HG03139 (cell line): Measurements from ENCODE around the gene OOSP4B.
"Not testable (repeated sequence)": the region's sequence is repeated elsewhere in the genome, so short reads cannot be mapped to it uniquely, and the experiment has no call there.

Source experiments
- ATAC-seq: cut with Tn5 transposase; IDR thresholded peaks from one replicate; pipeline ENCODE4 v1.9.1; 2021; ENCODE audit not compliant: unreplicated experiment

The OOSP4B gene

GRCh38 chr11:60016881-60017280, at the start of gene OOSP4B:
OOSP4B (plus strand) TSS chr11:60017181.
- no peak for ATAC-seq

GRCh38 chr11:59967677-59968394, 49.1 kb upstream of the OOSP4B start:
- no peak for ATAC-seq

- no peak for ATAC-seq
These were observed 48.6 kb upstream of the OOSP4B start for GRCh38 chr11:59968395-59968783.

- no peak for ATAC-seq
These were observed 43.9 kb upstream of the OOSP4B start for GRCh38 chr11:59973097-59973496.

GRCh38 chr11:59981106-59981770, 35.7 kb upstream of the OOSP4B start:
- ATAC-seq = no peak

- not testable (repeated sequence) for ATAC-seq
These were observed 34.9 kb upstream of the OOSP4B start for GRCh38 chr11:59982037-59982436.

GRCh38 chr11:59983212-59983611, 33.8 kb upstream of the OOSP4B start:
- ATAC-seq = no peak

GRCh38 chr11:59984368-59984767, 32.6 kb upstream of the OOSP4B start:
- no peak for ATAC-seq

GRCh38 chr11:59990421-59990820, 26.6 kb upstream of the OOSP4B start:
- ATAC-seq = no peak

- ATAC-seq = no peak
These were observed 24.6 kb upstream of the OOSP4B start for GRCh38 chr11:59992425-59992824.

GRCh38 chr11:59997800-59998199, 19.2 kb upstream of the OOSP4B start:
- ATAC-seq = no peak

- no peak for ATAC-seq
These were observed 17.3 kb upstream of the OOSP4B start for GRCh38 chr11:59999691-60000090.

- ATAC-seq = no peak
These were observed 13.3 kb upstream of the OOSP4B start for GRCh38 chr11:60003729-60004128.

GRCh38 chr11:60005360-60005759, 11.6 kb upstream of the OOSP4B start:
- ATAC-seq = no peak

GRCh38 chr11:60018058-60018457, 1.1 kb downstream of the OOSP4B start:
- no peak for ATAC-seq

- not testable (repeated sequence) for ATAC-seq
These were observed 3.4 kb downstream of the OOSP4B start for GRCh38 chr11:60020376-60020775.

- no peak for ATAC-seq
These were observed 12.1 kb downstream of the OOSP4B start for GRCh38 chr11:60029015-60029632.

- ATAC-seq = no peak
These were observed 23.1 kb downstream of the OOSP4B start, which contains the start of gene OOSP2 for GRCh38 chr11:60040109-60040508. OOSP2 (plus strand) TSS chr11:60040409; CDS start chr11:60040460, 51 bp downstream.

GRCh38 chr11:60050422-60050821, 33.4 kb downstream of the OOSP4B start:
- not testable (repeated sequence) for ATAC-seq

GRCh38 chr11:60050839-60051238, 33.9 kb downstream of the OOSP4B start:
- ATAC-seq = not testable (repeated sequence)

- no peak for ATAC-seq
These were observed 39.5 kb downstream of the OOSP4B start, which contains the start of gene MS4A3 for GRCh38 chr11:60056349-60056969. MS4A3 (plus strand) TSS chr11:60056665; CDS start chr11:60061161, 4,496 bp downstream.
